ENCODE results near the gene FUT3.
"Not testable (repeated sequence)": the region's sequence is repeated elsewhere in the genome, so short reads cannot be mapped to it uniquely, and the experiment has no call there.

GRCh38 chr19:5884065-5884811, 33.0 kb upstream of the FUT3 start:
- not testable (repeated sequence) for TF ChIP-seq CTCF (IDR thresholded peaks at IDR 0.05; ENCODE audit: insufficient read depth, low read length, poor library complexity, severe bottlenecking); EZH2phosphoT487 (conservative IDR thresholded peaks at IDR 0.05; ENCODE audit: low read length)

Measured in SU-DHL-6 (cell line).